ENCODE results near the gene ZNF26.

ZNF26 gene

DNA sequence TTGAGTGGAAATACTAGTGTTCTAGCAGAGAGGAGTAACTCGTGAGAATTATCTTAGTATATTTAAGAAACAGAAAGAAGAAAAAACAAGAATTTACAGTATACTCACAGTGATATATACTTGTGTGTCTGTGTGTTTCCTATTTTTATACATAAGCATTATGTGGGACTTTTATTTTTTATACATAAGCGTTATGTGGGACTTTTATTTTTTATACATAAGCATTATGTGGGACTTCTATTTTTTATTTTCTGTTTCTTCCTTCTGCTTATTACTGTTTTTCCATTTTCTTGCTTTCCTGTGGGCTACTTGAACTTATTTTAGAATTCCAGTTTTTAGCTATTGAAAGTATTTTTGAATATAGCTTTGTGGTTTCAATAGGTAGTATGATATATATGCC lies 87.7 kb downstream of the ZNF26 start:
- no peak for DNase-seq (ENCODE audit: low spot score)

All from cerebellar cortex (tissue), 1 donor.